GM23338 (cell line): Measurements from ENCODE around the gene SOS1. TPM values are rescaled to one million over a fixed set of nuclear protein-coding genes. Genes with fewer than 3 reads are reported as not detected.

ENCODE experiments used
- ATAC-seq: fragments of 200-7000 bp; cut with Tn5 transposase; 3 replicates; pipeline ENCODE4 v1.9.1; 2020
- DNase-seq: peaks from one replicate; pipeline ENCODE4 v3.0.0-alpha.2; 2015; ENCODE audit warnings: low spot score
- H2AFZ ChIP-seq: fragments of 200-600 bp; sonication (generic); 2 replicates; pipeline ENCODE4 v1.8.0; 2016; ENCODE audit warnings: antibody characterized with exemption, mild to moderate bottlenecking, moderate library complexity
- H3F3A ChIP-seq: fragments of 200-600 bp; sonication (generic); replicated peaks from 2 replicates; pipeline ENCODE4 v1.8.0; 2017; ENCODE audit warnings: antibody characterized with exemption, mixed run types, low read depth
- H3K27ac ChIP-seq: fragments of 200-600 bp; sonication (generic); 2 replicates; pipeline ENCODE4 v1.6.1; 2016; ENCODE audit warnings: low read depth
- H3K27me3 ChIP-seq: fragments of 200-600 bp; sonication (generic); 2 replicates; pipeline ENCODE4 v1.8.0; 2016; ENCODE audit warnings: mild to moderate bottlenecking, mixed run types, moderate library complexity; ENCODE audit not compliant: insufficient read depth
- H3K36me3 ChIP-seq: fragments of 200-600 bp; sonication (generic); 2 replicates; pipeline ENCODE4 v1.8.0; 2016; ENCODE audit warnings: mild to moderate bottlenecking; ENCODE audit not compliant: insufficient read depth
- H3K4me1 ChIP-seq: fragments of 200-600 bp; sonication (generic); 2 replicates; pipeline ENCODE4 v1.8.0; 2016; ENCODE audit warnings: mild to moderate bottlenecking, moderate library complexity; ENCODE audit not compliant: insufficient read depth
- H3K4me2 ChIP-seq: fragments of 200-600 bp; sonication (generic); 2 replicates; pipeline ENCODE4 v1.7.1; 2017; ENCODE audit warnings: mixed run types
- H3K4me3 ChIP-seq: fragments of 200-600 bp; sonication (generic); 2 replicates; pipeline ENCODE4 v1.6.1; 2016; ENCODE audit warnings: mixed run types
- H3K79me2 ChIP-seq: fragments of 200-600 bp; sonication (generic); replicated peaks from 2 replicates; pipeline ENCODE4 v1.8.0; 2017; ENCODE audit warnings: mild to moderate bottlenecking; ENCODE audit not compliant: insufficient read depth
- H3K9me2 ChIP-seq: fragments of 200-600 bp; sonication (generic); 2 replicates; pipeline ENCODE4 v1.8.0; 2017; ENCODE audit not compliant: insufficient read depth
- H4K20me1 ChIP-seq: fragments of 200-600 bp; sonication (generic); replicated peaks from 2 replicates; pipeline ENCODE4 v1.8.0; 2017; ENCODE audit warnings: mild to moderate bottlenecking; ENCODE audit not compliant: insufficient read depth
- H3K27ac Mint-ChIP-seq: 2 replicates; pipeline ENCODE4 v1.8.0; 2020; ENCODE audit warnings: inconsistent platforms, mild to moderate bottlenecking, moderate library complexity, mixed read lengths
- H3K27me3 Mint-ChIP-seq: 3 replicates; pipeline ENCODE4 v1.8.0; 2022; ENCODE audit warnings: low read depth, mild to moderate bottlenecking, moderate library complexity, mixed read lengths, inconsistent platforms; ENCODE audit not compliant: insufficient read depth, poor library complexity
- H3K36me3 Mint-ChIP-seq: 3 replicates; pipeline ENCODE4 v1.8.0; 2021; ENCODE audit warnings: low read depth, mild to moderate bottlenecking, inconsistent platforms, moderate library complexity, mixed read lengths
- H3K4me1 Mint-ChIP-seq: 3 replicates; pipeline ENCODE4 v1.8.0; 2020; ENCODE audit warnings: mild to moderate bottlenecking, inconsistent platforms, mixed read lengths
- H3K4me3 Mint-ChIP-seq: 3 replicates; pipeline ENCODE4 v1.8.0; 2021; ENCODE audit warnings: moderate library complexity, mild to moderate bottlenecking, inconsistent platforms, mixed read lengths
- H3K9me3 Mint-ChIP-seq: 3 replicates; pipeline ENCODE4 v1.8.0; 2020; ENCODE audit warnings: moderate library complexity, mild to moderate bottlenecking, inconsistent platforms, mixed read lengths
- EZH2 ChIP-seq: fragments of 200-600 bp; sonication (generic); IDR thresholded peaks from one replicate; pipeline ENCODE4 v1.8.0; 2017; ENCODE audit warnings: antibody characterized with exemption, mild to moderate bottlenecking, low read depth; ENCODE audit not compliant: unreplicated experiment
- JUNB ChIP-seq: IDR thresholded peaks from one replicate; pipeline ENCODE4 v1.6.1; 2016; ENCODE audit warnings: antibody characterized with exemption; ENCODE audit not compliant: unreplicated experiment
- NANOG ChIP-seq: IDR thresholded peaks from 2 replicates; pipeline ENCODE4 v1.6.1; 2016; ENCODE audit warnings: antibody characterized with exemption, borderline replicate concordance
- POLR2AphosphoS5 ChIP-seq: IDR thresholded peaks from 2 replicates; pipeline ENCODE4 v1.6.1; 2016; ENCODE audit warnings: antibody characterized with exemption, low read depth
- STAT1 ChIP-seq: IDR thresholded peaks from one replicate; pipeline ENCODE4 v1.6.1; 2016; ENCODE audit warnings: antibody characterized with exemption; ENCODE audit not compliant: unreplicated experiment
- ZNF114 ChIP-seq: fragments of 250-450 bp; sonication (Bioruptor Pico); IDR thresholded peaks from 2 replicates; pipeline ENCODE4 v1.5.0; 2020; ENCODE audit warnings: mild to moderate bottlenecking, moderate library complexity
- ZNF331 ChIP-seq: fragments of 250-450 bp; sonication (Bioruptor Pico); IDR thresholded peaks from 2 replicates; pipeline ENCODE4 v1.5.0; 2020; ENCODE audit warnings: low read depth, mild to moderate bottlenecking, moderate library complexity
- polyA plus RNA-seq: library from polyadenylated mRNA; unstranded; fragments of >200 nt; fragmentation: Nextera tagmentation; extraction: Ambion mirVana; gene quantifications from 2 replicates; pipeline ENCODE4 v1.2.1, GENCODE V29; 2016
- total RNA-seq: library from RNA; depleted of rRNA; stranded (reverse); fragments of >200 nt; shearing (Covaris generic); gene quantifications from 2 replicates; pipeline ENCODE4 v1.2.3, GENCODE V29; 2014
- TF ChIP-seq, protein P1 (sequence below): IDR thresholded peaks from 2 replicates; pipeline ENCODE4 v1.6.1; 2016; ENCODE audit warnings: antibody characterized with exemption
- TF ChIP-seq, protein P2 (sequence below), 2 experiments: fragments of 200-600 bp in 1 of 2; sonication (generic) in 1 of 2; conservative IDR thresholded peaks; 2 replicates each; pipeline versions ENCODE4 v1.5.1 to v1.6.1; 2016 to 2017; ENCODE audit warnings: antibody characterized with exemption in 2 of 2, low read depth in 2 of 2, mild to moderate bottlenecking in 2 of 2, moderate library complexity in 1 of 2
- TF ChIP-seq, protein P3 (sequence below): IDR thresholded peaks from one replicate; pipeline ENCODE4 v1.6.1; 2018; ENCODE audit warnings: antibody characterized with exemption; ENCODE audit not compliant: unreplicated experiment

Gene SOS1
- total and polyA plus RNA-seq, 2 experiments from 2014 or later, result 13.4 to 21.9 TPM

DNA sequence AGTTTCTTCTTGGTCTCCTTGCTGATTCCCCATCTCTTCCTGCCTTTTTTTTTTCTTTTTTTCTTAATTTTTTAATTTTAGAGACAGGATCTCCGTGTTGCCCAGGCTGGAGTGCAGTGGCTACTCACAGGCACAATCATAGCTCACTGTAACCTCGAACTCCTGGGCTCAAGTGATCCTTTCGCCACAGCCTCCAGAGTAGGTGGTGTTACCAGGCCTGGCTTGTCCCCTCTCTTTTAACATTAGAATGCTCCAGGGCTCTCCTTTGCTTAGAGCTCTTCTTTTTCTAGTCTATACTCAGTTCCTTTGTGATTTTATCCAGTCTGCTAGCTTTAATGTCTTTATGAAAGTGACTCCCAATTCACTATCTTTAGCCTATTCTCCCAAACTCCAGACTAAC is 141.9 kb downstream of the SOS1 start (continued):
- no peak for TF ChIP-seq ZNF114 (CRISPR knock-in tag)
- TF ChIP-seq ZNF331 (CRISPR knock-in tag), result no peak
- TF ChIP-seq STAT1, result no peak
- TF ChIP-seq, protein P1, sequence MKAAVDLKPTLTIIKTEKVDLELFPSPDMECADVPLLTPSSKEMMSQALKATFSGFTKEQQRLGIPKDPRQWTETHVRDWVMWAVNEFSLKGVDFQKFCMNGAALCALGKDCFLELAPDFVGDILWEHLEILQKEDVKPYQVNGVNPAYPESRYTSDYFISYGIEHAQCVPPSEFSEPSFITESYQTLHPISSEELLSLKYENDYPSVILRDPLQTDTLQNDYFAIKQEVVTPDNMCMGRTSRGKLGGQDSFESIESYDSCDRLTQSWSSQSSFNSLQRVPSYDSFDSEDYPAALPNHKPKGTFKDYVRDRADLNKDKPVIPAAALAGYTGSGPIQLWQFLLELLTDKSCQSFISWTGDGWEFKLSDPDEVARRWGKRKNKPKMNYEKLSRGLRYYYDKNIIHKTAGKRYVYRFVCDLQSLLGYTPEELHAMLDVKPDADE, result no peak
- TF ChIP-seq, protein P2, sequence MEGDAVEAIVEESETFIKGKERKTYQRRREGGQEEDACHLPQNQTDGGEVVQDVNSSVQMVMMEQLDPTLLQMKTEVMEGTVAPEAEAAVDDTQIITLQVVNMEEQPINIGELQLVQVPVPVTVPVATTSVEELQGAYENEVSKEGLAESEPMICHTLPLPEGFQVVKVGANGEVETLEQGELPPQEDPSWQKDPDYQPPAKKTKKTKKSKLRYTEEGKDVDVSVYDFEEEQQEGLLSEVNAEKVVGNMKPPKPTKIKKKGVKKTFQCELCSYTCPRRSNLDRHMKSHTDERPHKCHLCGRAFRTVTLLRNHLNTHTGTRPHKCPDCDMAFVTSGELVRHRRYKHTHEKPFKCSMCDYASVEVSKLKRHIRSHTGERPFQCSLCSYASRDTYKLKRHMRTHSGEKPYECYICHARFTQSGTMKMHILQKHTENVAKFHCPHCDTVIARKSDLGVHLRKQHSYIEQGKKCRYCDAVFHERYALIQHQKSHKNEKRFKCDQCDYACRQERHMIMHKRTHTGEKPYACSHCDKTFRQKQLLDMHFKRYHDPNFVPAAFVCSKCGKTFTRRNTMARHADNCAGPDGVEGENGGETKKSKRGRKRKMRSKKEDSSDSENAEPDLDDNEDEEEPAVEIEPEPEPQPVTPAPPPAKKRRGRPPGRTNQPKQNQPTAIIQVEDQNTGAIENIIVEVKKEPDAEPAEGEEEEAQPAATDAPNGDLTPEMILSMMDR (conservative IDR thresholded peaks at IDR 0.05; ENCODE audit: low read depth in 2 of 2), result no peak
- no peak for TF ChIP-seq POLR2AphosphoS5
- TF ChIP-seq EZH2, result no peak
- TF ChIP-seq, protein P3, sequence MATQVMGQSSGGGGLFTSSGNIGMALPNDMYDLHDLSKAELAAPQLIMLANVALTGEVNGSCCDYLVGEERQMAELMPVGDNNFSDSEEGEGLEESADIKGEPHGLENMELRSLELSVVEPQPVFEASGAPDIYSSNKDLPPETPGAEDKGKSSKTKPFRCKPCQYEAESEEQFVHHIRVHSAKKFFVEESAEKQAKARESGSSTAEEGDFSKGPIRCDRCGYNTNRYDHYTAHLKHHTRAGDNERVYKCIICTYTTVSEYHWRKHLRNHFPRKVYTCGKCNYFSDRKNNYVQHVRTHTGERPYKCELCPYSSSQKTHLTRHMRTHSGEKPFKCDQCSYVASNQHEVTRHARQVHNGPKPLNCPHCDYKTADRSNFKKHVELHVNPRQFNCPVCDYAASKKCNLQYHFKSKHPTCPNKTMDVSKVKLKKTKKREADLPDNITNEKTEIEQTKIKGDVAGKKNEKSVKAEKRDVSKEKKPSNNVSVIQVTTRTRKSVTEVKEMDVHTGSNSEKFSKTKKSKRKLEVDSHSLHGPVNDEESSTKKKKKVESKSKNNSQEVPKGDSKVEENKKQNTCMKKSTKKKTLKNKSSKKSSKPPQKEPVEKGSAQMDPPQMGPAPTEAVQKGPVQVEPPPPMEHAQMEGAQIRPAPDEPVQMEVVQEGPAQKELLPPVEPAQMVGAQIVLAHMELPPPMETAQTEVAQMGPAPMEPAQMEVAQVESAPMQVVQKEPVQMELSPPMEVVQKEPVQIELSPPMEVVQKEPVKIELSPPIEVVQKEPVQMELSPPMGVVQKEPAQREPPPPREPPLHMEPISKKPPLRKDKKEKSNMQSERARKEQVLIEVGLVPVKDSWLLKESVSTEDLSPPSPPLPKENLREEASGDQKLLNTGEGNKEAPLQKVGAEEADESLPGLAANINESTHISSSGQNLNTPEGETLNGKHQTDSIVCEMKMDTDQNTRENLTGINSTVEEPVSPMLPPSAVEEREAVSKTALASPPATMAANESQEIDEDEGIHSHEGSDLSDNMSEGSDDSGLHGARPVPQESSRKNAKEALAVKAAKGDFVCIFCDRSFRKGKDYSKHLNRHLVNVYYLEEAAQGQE, result no peak
- TF ChIP-seq NANOG, result no peak

DNA sequence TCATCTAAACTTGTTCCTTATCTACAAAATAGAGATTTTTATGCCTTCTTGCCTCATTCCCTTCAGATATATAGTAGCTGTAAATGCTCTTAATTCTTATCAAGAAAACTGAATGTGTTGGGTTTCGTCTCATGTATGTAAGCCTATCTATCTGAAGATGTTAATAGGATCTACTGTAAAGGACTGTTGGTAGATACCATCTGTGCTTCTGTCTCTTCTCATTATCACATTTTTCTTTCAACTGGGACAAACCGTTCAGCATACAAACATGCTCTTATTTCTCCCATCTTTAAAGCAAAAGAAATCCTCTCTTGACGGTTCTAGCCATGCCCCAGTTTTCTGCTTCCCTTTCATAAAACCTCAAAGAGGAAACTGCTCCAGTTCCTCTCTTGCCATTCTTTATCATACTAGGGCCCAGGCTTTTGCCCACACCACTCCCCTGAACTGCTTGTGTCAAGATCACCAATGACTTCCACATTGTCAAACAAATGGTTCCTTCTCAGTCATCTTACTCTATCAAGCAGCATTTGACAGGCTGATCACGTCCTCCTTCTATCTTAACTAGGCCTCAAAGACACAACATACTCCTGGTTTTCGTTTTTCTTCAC is 142.5 kb downstream of the SOS1 start:
- Histone ChIP-seq H4K20me1 (no peaks in the 10 kb centered on the region), H3K79me2 (no peaks in the 10 kb centered on the region), H2AFZ (no peak overlapping the region), H3K27me3 (no peaks in the 10 kb centered on the region), H3K4me1 (peaks cover 11% of the 10 kb centered on the region), H3K9me2 (no peaks in the 10 kb centered on the region), H3K4me2 (no peak overlapping the region), H3K27ac (no peak overlapping the region), H3K36me3 (no peaks in the 10 kb centered on the region), H3K4me3 (no peak overlapping the region), H3F3A (no peaks in the 10 kb centered on the region)
- no peak overlapping the region for H3K4me3 Mint-ChIP-seq
- no peaks in the 10 kb centered on the region for H3K36me3 Mint-ChIP-seq
- H3K4me1 Mint-ChIP-seq, result peaks cover 26% of the 10 kb centered on the region
- no peak for DNase-seq
- H3K27me3 Mint-ChIP-seq, result peaks cover 4% of the 10 kb centered on the region
- no peaks in the 10 kb centered on the region for H3K9me3 Mint-ChIP-seq
- H3K27ac Mint-ChIP-seq, result no peak overlapping the region
- ATAC-seq, result no peak
- TF ChIP-seq ZNF331 (CRISPR knock-in tag) (no peak), NANOG (no peak), JUNB (no peak)
- TF ChIP-seq, protein P3, result no peak
